IMR-90 (cell line): ENCODE data around the gene ITPK1.

Source experiments
- BHLHE40 ChIP-seq: fragments of 150-350 bp; IDR thresholded peaks from 2 replicates; pipeline ENCODE4 v1.6.1; 2016; ENCODE audit warnings: mild to moderate bottlenecking, low read depth, low read length
- CEBPB ChIP-seq: IDR thresholded peaks from 2 replicates; pipeline ENCODE4 v1.6.1; 2012; ENCODE audit warnings: low read depth, low read length, improper control_type of control experiment
- FOS ChIP-seq: fragments of 150-350 bp; IDR thresholded peaks from 2 replicates; pipeline ENCODE4 v1.6.1; 2016; ENCODE audit warnings: low read depth, low read length
- MAZ ChIP-seq: IDR thresholded peaks from 2 replicates; pipeline ENCODE4 v1.6.1; 2012; ENCODE audit warnings: low read depth, mild to moderate bottlenecking, low read length, improper control_type of control experiment, moderate library complexity, borderline replicate concordance
- MXI1 ChIP-seq: IDR thresholded peaks from 2 replicates; pipeline ENCODE4 v1.6.1; 2012; ENCODE audit warnings: low read depth, mild to moderate bottlenecking, low read length, moderate library complexity, borderline replicate concordance
- POLR2A ChIP-seq: IDR thresholded peaks from 2 replicates; pipeline ENCODE4 v1.6.1; 2012; ENCODE audit warnings: mild to moderate bottlenecking, low read depth, low read length
- RFX5 ChIP-seq: IDR thresholded peaks from 2 replicates; pipeline ENCODE4 v1.8.0; 2012; ENCODE audit warnings: low read depth, mild to moderate bottlenecking, low read length, moderate library complexity
- TF ChIP-seq, protein P1 (sequence below): conservative IDR thresholded peaks from 2 replicates; pipeline ENCODE4 v1.5.1; 2012; ENCODE audit warnings: mild to moderate bottlenecking, low read depth, low read length, improper control_type of control experiment
- TF ChIP-seq, protein P2 (sequence below): fragments of 150-350 bp; IDR thresholded peaks from 2 replicates; pipeline ENCODE4 v1.6.1; 2017; ENCODE audit warnings: mild to moderate bottlenecking, antibody characterized with exemption, low read length, low read depth

DNA sequence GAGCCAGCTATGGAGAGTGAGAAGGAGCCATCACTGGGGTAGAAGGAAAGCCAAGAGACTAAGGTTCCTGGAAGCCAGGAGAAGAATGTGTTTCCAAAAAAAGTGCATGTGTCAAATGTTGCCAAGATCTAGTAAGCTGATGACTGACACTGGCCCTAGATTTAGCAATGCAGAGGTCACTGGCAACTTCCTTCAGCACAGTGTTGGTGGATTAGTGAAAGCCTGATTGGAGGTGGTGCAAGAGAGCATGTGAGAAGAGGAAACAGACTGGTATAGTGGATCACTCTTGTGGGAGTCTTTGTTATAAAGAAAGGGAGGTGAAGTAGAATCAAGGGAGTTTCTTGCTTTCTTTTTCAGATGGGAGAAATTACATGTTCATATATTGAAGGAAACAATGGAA lies 226.8 kb downstream of the ITPK1 start:
- TF ChIP-seq, protein P1, sequence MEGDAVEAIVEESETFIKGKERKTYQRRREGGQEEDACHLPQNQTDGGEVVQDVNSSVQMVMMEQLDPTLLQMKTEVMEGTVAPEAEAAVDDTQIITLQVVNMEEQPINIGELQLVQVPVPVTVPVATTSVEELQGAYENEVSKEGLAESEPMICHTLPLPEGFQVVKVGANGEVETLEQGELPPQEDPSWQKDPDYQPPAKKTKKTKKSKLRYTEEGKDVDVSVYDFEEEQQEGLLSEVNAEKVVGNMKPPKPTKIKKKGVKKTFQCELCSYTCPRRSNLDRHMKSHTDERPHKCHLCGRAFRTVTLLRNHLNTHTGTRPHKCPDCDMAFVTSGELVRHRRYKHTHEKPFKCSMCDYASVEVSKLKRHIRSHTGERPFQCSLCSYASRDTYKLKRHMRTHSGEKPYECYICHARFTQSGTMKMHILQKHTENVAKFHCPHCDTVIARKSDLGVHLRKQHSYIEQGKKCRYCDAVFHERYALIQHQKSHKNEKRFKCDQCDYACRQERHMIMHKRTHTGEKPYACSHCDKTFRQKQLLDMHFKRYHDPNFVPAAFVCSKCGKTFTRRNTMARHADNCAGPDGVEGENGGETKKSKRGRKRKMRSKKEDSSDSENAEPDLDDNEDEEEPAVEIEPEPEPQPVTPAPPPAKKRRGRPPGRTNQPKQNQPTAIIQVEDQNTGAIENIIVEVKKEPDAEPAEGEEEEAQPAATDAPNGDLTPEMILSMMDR: no peak
- no peak for TF ChIP-seq MXI1
- TF ChIP-seq RFX5: no peak
- TF ChIP-seq POLR2A: no peak
- no peak for TF ChIP-seq FOS
- TF ChIP-seq BHLHE40: no peak
- TF ChIP-seq, protein P2, sequence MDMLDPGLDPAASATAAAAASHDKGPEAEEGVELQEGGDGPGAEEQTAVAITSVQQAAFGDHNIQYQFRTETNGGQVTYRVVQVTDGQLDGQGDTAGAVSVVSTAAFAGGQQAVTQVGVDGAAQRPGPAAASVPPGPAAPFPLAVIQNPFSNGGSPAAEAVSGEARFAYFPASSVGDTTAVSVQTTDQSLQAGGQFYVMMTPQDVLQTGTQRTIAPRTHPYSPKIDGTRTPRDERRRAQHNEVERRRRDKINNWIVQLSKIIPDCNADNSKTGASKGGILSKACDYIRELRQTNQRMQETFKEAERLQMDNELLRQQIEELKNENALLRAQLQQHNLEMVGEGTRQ: no peak
- no peak for TF ChIP-seq CEBPB
- no peak for TF ChIP-seq MAZ
